ENCODE measurements around the gene ARRDC5. TPM values are rescaled to one million over a fixed set of nuclear protein-coding genes. Genes with fewer than 3 reads are reported as not detected.

The ARRDC5 gene
- total and polyA plus RNA-seq, 2 of the 13 experiments (the other 11 are each of a cell fraction or from before 2014, with no cell fraction given), result not detected

GRCh38 chr19:4870025-4870700 is 32.5 kb downstream of the ARRDC5 start (continued):
- TF ChIP-seq ZNF577 (CRISPR knock-in tag; IDR thresholded peaks at IDR 0.05; ENCODE audit: borderline replicate concordance, low read depth) (no peak), CHD2 (IDR thresholded peaks at IDR 0.05; ENCODE audit: low read depth, low read length) (peak; percentile 63; the same call in 1 of the 2 replicates), TEAD3 (CRISPR knock-in tag; optimal IDR thresholded peaks at IDR 0.05; ENCODE audit: borderline replicate concordance) (peak; percentile 84), MAZ (IDR thresholded peaks at IDR 0.05; ENCODE audit: borderline replicate concordance, low read depth, low read length) (peak; percentile 95), MAZ (CRISPR knock-in tag; IDR thresholded peaks at IDR 0.05; ENCODE audit: low read depth) (peak; percentile 35; the same call in 1 of the 2 replicates), ZNF747 (CRISPR knock-in tag; IDR thresholded peaks at IDR 0.05; ENCODE audit: borderline replicate concordance) (peak; percentile 27; the same call in 1 of the 2 replicates), ZNF530 (CRISPR knock-in tag; IDR thresholded peaks at IDR 0.05; ENCODE audit: low read depth) (no peak), TMF1 (CRISPR knock-in tag; IDR thresholded peaks at IDR 0.05; ENCODE audit: low read depth) (no peak), MAFF (IDR thresholded peaks at IDR 0.05; ENCODE audit: low read depth, low read length) (peak; percentile 11; the same call in 1 of the 2 replicates), ZNF564 (CRISPR knock-in tag; IDR thresholded peaks at IDR 0.05) (peak; percentile 24; the same call in 1 of the 2 replicates), NPAS2 (CRISPR knock-in tag; IDR thresholded peaks at IDR 0.05; ENCODE audit: borderline replicate concordance) (no peak), ZNF253 (CRISPR knock-in tag; IDR thresholded peaks at IDR 0.05; ENCODE audit: borderline replicate concordance) (no peak), NFRKB (IDR thresholded peaks at IDR 0.05) (no peak), TFE3 (CRISPR knock-in tag; IDR thresholded peaks at IDR 0.05) (no peak), MED8 (CRISPR knock-in tag; IDR thresholded peaks at IDR 0.05; ENCODE audit: insufficient replicate concordance) (no peak), ZZZ3 (CRISPR knock-in tag; IDR thresholded peaks at IDR 0.05; ENCODE audit: borderline replicate concordance) (no peak), ZNF280D (CRISPR knock-in tag; IDR thresholded peaks at IDR 0.05) (peak; percentile 100), ZBTB38 (CRISPR knock-in tag; IDR thresholded peaks at IDR 0.05) (no peak; the same call in 1 of the 2 replicates), ZNF75D (CRISPR knock-in tag; IDR thresholded peaks at IDR 0.05; ENCODE audit: borderline replicate concordance) (no peak), HDAC1 (CRISPR knock-in tag; IDR thresholded peaks at IDR 0.05) (peak; percentile 95), ZNF17 (CRISPR knock-in tag; IDR thresholded peaks at IDR 0.05) (no peak), MEF2D (CRISPR knock-in tag; IDR thresholded peaks at IDR 0.05) (0 out of 2 replicates have a peak, but pooled peaks have one; percentile 59)
- TF ChIP-seq, protein P1, sequence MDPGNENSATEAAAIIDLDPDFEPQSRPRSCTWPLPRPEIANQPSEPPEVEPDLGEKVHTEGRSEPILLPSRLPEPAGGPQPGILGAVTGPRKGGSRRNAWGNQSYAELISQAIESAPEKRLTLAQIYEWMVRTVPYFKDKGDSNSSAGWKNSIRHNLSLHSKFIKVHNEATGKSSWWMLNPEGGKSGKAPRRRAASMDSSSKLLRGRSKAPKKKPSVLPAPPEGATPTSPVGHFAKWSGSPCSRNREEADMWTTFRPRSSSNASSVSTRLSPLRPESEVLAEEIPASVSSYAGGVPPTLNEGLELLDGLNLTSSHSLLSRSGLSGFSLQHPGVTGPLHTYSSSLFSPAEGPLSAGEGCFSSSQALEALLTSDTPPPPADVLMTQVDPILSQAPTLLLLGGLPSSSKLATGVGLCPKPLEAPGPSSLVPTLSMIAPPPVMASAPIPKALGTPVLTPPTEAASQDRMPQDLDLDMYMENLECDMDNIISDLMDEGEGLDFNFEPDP (CRISPR knock-in tag; conservative IDR thresholded peaks at IDR 0.05), result no peak
- TF ChIP-seq, protein P2, sequence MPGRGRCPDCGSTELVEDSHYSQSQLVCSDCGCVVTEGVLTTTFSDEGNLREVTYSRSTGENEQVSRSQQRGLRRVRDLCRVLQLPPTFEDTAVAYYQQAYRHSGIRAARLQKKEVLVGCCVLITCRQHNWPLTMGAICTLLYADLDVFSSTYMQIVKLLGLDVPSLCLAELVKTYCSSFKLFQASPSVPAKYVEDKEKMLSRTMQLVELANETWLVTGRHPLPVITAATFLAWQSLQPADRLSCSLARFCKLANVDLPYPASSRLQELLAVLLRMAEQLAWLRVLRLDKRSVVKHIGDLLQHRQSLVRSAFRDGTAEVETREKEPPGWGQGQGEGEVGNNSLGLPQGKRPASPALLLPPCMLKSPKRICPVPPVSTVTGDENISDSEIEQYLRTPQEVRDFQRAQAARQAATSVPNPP (CRISPR knock-in tag; IDR thresholded peaks at IDR 0.05), result no peak
